Lower lobe of right lung (tissue), 2 donors: ENCODE results near the gene EXOC3L4. TPM values are rescaled to one million over a fixed set of nuclear protein-coding genes. Genes with fewer than 3 reads are reported as not detected.

Source experiments
- ATAC-seq, 2 donors: fragments of 200-7000 bp; cut with Tn5 transposase; one replicate each; pipeline ENCODE4 v1.9.1; 2020 to 2022; ENCODE audit warnings: mild to moderate bottlenecking in 2 of 2, moderate library complexity in 2 of 2
- DNase-seq: peaks from one replicate; pipeline ENCODE4 v3.0.0-alpha.2; 2020
- H3K27ac ChIP-seq: fragments of 200-600 bp; one replicate; pipeline ENCODE4 v1.8.0; 2022
- H3K27me3 ChIP-seq: fragments of 200-600 bp; one replicate; pipeline ENCODE4 v1.8.0; 2022; ENCODE audit warnings: low read depth
- H3K36me3 ChIP-seq: fragments of 200-600 bp; one replicate; pipeline ENCODE4 v1.8.0; 2022; ENCODE audit warnings: mild to moderate bottlenecking
- H3K4me1 ChIP-seq: fragments of 200-600 bp; one replicate; pipeline ENCODE4 v1.8.0; 2022
- H3K4me3 ChIP-seq: fragments of 200-600 bp; one replicate; pipeline ENCODE4 v1.8.0; 2022; ENCODE audit warnings: mild to moderate bottlenecking
- H3K9me3 ChIP-seq: fragments of 200-600 bp; one replicate; pipeline ENCODE4 v1.8.0; 2022
- CTCF ChIP-seq: fragments of 200-600 bp; IDR thresholded peaks from one replicate; pipeline ENCODE4 v1.8.0; 2022; ENCODE audit warnings: antibody characterized with exemption, mild to moderate bottlenecking
- intact Hi-C: fragments of 100-400 bp; cut with DNase I; formaldehyde crosslinking; loops from one replicate; pipeline ENCODE4 v1.11.0; 2022
- total RNA-seq: library from RNA; stranded (reverse); fragmentation: NEBNext Ultra II Directional; extraction: Animal tissue kit (Norgen Biotek cat#: 25700); gene quantifications from one replicate; pipeline ENCODE4 v1.2.1, GENCODE V29; 2021
- donor health status: DM: no; HTN: yes; CAD: no; lungs with severe emphysema.

The EXOC3L4 gene
- total RNA-seq, 1 donor from 2014 or later: 3.6 TPM

GRCh38 chr14:103061482-103061976, 33.0 kb upstream of the EXOC3L4 start:
- intact Hi-C loops: no loop called here
- Histone ChIP-seq H3K4me3 (no peak overlapping the region), H3K27me3 (no peaks in the 10 kb centered on the region), H3K4me1 (peaks cover 18% of the 10 kb centered on the region), H3K27ac (no peak overlapping the region), H3K9me3 (no peaks in the 10 kb centered on the region), H3K36me3 (no peaks in the 10 kb centered on the region)
- no peak for TF ChIP-seq CTCF
- DNase-seq (no peak), ATAC-seq (no peak)

DNA sequence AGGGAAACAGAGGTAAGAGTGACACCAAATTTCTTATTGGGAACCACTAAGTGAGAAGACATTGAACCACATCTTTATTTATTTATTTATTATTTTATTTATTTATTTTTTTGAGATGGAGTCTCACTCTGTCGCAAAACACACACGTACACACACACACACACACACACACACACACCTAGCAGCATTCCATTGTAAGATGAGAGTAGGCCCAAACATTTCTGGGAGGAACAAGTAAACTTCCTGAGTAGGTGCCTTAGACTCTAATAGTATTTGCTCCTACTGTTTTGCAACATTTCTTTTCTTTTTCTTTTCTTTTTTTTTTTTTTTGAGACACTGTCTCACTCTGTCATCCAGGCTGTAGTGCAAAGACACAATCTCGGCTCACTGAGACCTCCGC, 30.1 kb upstream of the EXOC3L4 start:
- peak in 1 of 2 donors; percentile 43 for ATAC-seq

DNA sequence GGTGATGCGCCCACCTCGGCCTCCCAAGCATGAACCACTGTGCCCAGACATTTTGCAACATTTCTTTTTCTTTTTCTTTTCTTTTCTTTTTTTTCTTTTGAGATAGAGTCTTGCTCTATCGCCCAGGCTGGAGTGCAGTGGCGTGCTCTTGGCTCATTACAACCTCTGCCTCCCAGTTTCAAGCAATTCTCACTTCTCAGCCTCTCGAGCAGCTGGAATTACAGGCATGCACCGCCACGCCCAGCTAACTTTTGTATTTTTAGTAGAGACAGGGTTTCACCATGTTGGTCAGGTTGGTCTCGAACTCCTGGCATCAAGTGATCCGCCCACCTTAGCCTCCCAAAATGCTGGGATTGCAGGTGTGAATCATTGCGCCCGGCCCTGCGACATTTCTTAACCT, 29.5 kb upstream of the EXOC3L4 start:
- Histone ChIP-seq H3K9me3 (no peaks in the 10 kb centered on the region), H3K27me3 (no peaks in the 10 kb centered on the region), H3K27ac (no peak overlapping the region), H3K36me3 (no peaks in the 10 kb centered on the region), H3K4me3 (no peak overlapping the region), H3K4me1 (peaks cover 23% of the 10 kb centered on the region)
- ATAC-seq: no peak
- DNase-seq: no peak
- TF ChIP-seq CTCF: no peak
- intact Hi-C loops: no loop called here

More for the DNA sequence above, 30.1 kb upstream of the EXOC3L4 start:
- intact Hi-C loops: no loop called here
- H3K4me3 ChIP-seq: no peak overlapping the region
- no peaks in the 10 kb centered on the region for H3K27me3 ChIP-seq
- no peak for DNase-seq
- H3K27ac ChIP-seq: no peak overlapping the region
- no peaks in the 10 kb centered on the region for H3K36me3 ChIP-seq
- no peaks in the 10 kb centered on the region for H3K9me3 ChIP-seq
- peaks cover 24% of the 10 kb centered on the region for H3K4me1 ChIP-seq
- no peak for TF ChIP-seq CTCF

DNA sequence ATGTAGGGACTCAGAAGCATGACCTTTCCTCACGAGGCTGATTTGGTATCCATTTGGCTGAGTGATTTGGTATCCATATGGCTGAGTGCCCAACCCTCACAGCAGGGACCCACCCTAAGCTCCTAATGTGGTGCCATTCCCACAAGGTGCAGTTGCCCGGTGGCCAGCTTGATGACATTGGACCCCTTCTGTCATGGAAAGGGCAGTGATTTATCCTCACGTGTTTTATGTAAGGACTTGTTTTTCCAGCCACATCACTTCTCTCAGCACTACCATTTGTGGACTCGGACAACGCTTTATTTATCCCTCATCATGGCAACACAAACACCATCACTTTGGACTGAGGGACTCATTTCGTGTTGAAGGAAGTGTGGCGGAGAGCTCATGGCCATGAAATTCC, 28.7 kb upstream of the EXOC3L4 start:
- Histone ChIP-seq H3K4me1 (peaks cover 23% of the 10 kb centered on the region), H3K27me3 (no peaks in the 10 kb centered on the region), H3K4me3 (no peak overlapping the region), H3K36me3 (no peaks in the 10 kb centered on the region), H3K27ac (peak overlapping the region; percentile 69), H3K9me3 (no peaks in the 10 kb centered on the region)
- no peak for TF ChIP-seq CTCF
- no peak for DNase-seq
- intact Hi-C loops: no loop called here
- ATAC-seq: no peak

- Histone ChIP-seq H3K9me3 (no peaks in the 10 kb centered on the region), H3K27me3 (no peaks in the 10 kb centered on the region), H3K4me1 (peaks cover 27% of the 10 kb centered on the region), H3K36me3 (no peaks in the 10 kb centered on the region), H3K27ac (peak overlapping the region; percentile 69), H3K4me3 (no peak overlapping the region)
- intact Hi-C loops: no loop called here
- DNase-seq: no peak
- no peak for ATAC-seq
- no peak for TF ChIP-seq CTCF
Observed at GRCh38 chr14:103066399-103066798, 28.1 kb upstream of the EXOC3L4 start.
